Mucosa of rectum (tissue), 2 donors: ENCODE measurements around the gene ARMCX1.
"Not testable (repeated sequence)": the region's sequence is repeated elsewhere in the genome, so short reads cannot be mapped to it uniquely, and the experiment has no call there.

ENCODE experiments used
- H3K27ac ChIP-seq, 2 donors: one replicate each; pipeline ENCODE4 v1.7.0; 2013; ENCODE audit warnings: inconsistent platforms in 2 of 2, low read depth in 2 of 2, low read length in 2 of 2
- H3K27me3 ChIP-seq, 2 donors: one replicate each; pipeline ENCODE4 v1.7.0; 2013; ENCODE audit warnings: low read length in 2 of 2; ENCODE audit not compliant: control insufficient read depth in 2 of 2, insufficient read depth in 2 of 2
- H3K36me3 ChIP-seq, 2 donors: one replicate each; pipeline ENCODE4 v1.7.0; 2013; ENCODE audit warnings: low read length in 2 of 2; ENCODE audit not compliant: control insufficient read depth in 2 of 2, insufficient read depth in 2 of 2
- H3K4me1 ChIP-seq, 2 donors: one replicate each; pipeline ENCODE4 v1.7.0; 2013; ENCODE audit warnings: low read length in 2 of 2, mild to moderate bottlenecking in 1 of 2; ENCODE audit not compliant: control insufficient read depth in 2 of 2, insufficient read depth in 2 of 2
- H3K4me3 ChIP-seq, 2 donors: one replicate each; pipeline ENCODE4 v1.7.0; 2013; ENCODE audit warnings: low read length in 2 of 2
- H3K9ac ChIP-seq, 2 donors: one replicate each; pipeline ENCODE4 v1.7.0; 2013; ENCODE audit warnings: low read length in 2 of 2, low read depth in 1 of 2, mild to moderate bottlenecking in 1 of 2
- H3K9me3 ChIP-seq, 2 donors: one replicate each; pipeline ENCODE4 v1.7.0; 2013; ENCODE audit warnings: low read length in 2 of 2; ENCODE audit not compliant: control insufficient read depth in 2 of 2
- donor health status: healthy.
- donor health status: Normal muscosa, but diverticular disease.

Gene ARMCX1

GRCh38 chrX:101595739-101596419, 45.5 kb downstream of the ARMCX1 start:
- Histone ChIP-seq H3K9me3 (no peaks in the 10 kb centered on the region), H3K36me3 (no peaks in the 10 kb centered on the region), H3K4me1 (no peaks in the 10 kb centered on the region), H3K27me3 (peaks cover 0 to 2% of the 10 kb centered on the region in 2 donors), H3K4me3 (no peak overlapping the region), H3K27ac (no peak overlapping the region), H3K9ac (no peak overlapping the region)

- not testable (repeated sequence) for H3K27me3 ChIP-seq, H3K36me3 ChIP-seq, H3K9ac ChIP-seq, H3K27ac ChIP-seq, H3K9me3 ChIP-seq, H3K4me1 ChIP-seq, H3K4me3 ChIP-seq
Measured at GRCh38 chrX:101599592-101599991, 49.2 kb downstream of the ARMCX1 start.

GRCh38 chrX:101602077-101602476, 51.7 kb downstream of the ARMCX1 start:
- H3K27me3 ChIP-seq = no peaks in the 10 kb centered on the region
- no peak overlapping the region for H3K27ac ChIP-seq
- H3K36me3 ChIP-seq = no peaks in the 10 kb centered on the region
- no peak overlapping the region for H3K4me3 ChIP-seq
- no peaks in the 10 kb centered on the region for H3K9me3 ChIP-seq
- H3K9ac ChIP-seq = no peak overlapping the region
- no peaks in the 10 kb centered on the region for H3K4me1 ChIP-seq
